ENCODE measurements around the gene TLX3.
"Not testable (repeated sequence)": the region's sequence is repeated elsewhere in the genome, so short reads cannot be mapped to it uniquely, and the experiment has no call there.

The TLX3 gene

GRCh38 chr5:171308453-171309275 is at the start of gene TLX3:
TLX3 (plus strand) TSS chr5:171309248; CDS start chr5:171309366, 118 bp downstream.
- DNase-seq (ENCODE audit: low read depth): no peak

- DNase-seq (ENCODE audit: low read depth): no peak
These were observed 47.7 kb upstream of the TLX3 start for GRCh38 chr5:171261361-171261760.

- no peak for DNase-seq (ENCODE audit: low read depth)
These were observed 47.1 kb upstream of the TLX3 start for GRCh38 chr5:171261904-171262303.

- DNase-seq (ENCODE audit: low read depth): no peak
These were observed 45.9 kb upstream of the TLX3 start for GRCh38 chr5:171263181-171263580.

GRCh38 chr5:171264843-171265242 is 44.2 kb upstream of the TLX3 start:
- DNase-seq (ENCODE audit: low read depth): no peak

GRCh38 chr5:171268700-171269620 is 40.1 kb upstream of the TLX3 start:
- no peak for DNase-seq (ENCODE audit: low read depth)

- peak; percentile 74 for DNase-seq (ENCODE audit: low read depth)
These were observed 39.3 kb upstream of the TLX3 start for GRCh38 chr5:171269717-171270116.

- no peak for DNase-seq (ENCODE audit: low read depth)
These were observed 38.9 kb upstream of the TLX3 start for GRCh38 chr5:171270136-171270535.

- no peak for DNase-seq (ENCODE audit: low read depth)
These were observed 37.2 kb upstream of the TLX3 start for GRCh38 chr5:171271798-171272197.

- no peak for DNase-seq (ENCODE audit: low read depth)
These were observed 35.8 kb upstream of the TLX3 start for GRCh38 chr5:171272996-171273970.

- no peak for DNase-seq (ENCODE audit: low read depth)
These were observed 33.1 kb upstream of the TLX3 start for GRCh38 chr5:171275841-171276544.

- no peak for DNase-seq (ENCODE audit: low read depth)
These were observed 25.3 kb upstream of the TLX3 start for GRCh38 chr5:171283753-171284152.

GRCh38 chr5:171285465-171285864 is 23.6 kb upstream of the TLX3 start:
- DNase-seq (ENCODE audit: low read depth): no peak

- no peak for DNase-seq (ENCODE audit: low read depth)
These were observed 21.0 kb upstream of the TLX3 start for GRCh38 chr5:171288066-171288465.

- no peak for DNase-seq (ENCODE audit: low read depth)
These were observed 17.7 kb upstream of the TLX3 start for GRCh38 chr5:171291371-171291770.

GRCh38 chr5:171295299-171295698 is 13.7 kb upstream of the TLX3 start:
- DNase-seq (ENCODE audit: low read depth): no peak

GRCh38 chr5:171295801-171296200 is 13.2 kb upstream of the TLX3 start:
- DNase-seq (ENCODE audit: low read depth): no peak

- DNase-seq (ENCODE audit: low read depth): not testable (repeated sequence)
These were observed 11.1 kb upstream of the TLX3 start for GRCh38 chr5:171297941-171298340.

GRCh38 chr5:171299228-171299627 is 9.8 kb upstream of the TLX3 start:
- DNase-seq (ENCODE audit: low read depth): no peak

GRCh38 chr5:171299851-171300250 is 9.2 kb upstream of the TLX3 start:
- no peak for DNase-seq (ENCODE audit: low read depth)

GRCh38 chr5:171300358-171300757 is 8.7 kb upstream of the TLX3 start:
- no peak for DNase-seq (ENCODE audit: low read depth)
